Small intestine (tissue), 7 donors: ENCODE measurements around the gene USP5. TPM values are rescaled to one million over a fixed set of nuclear protein-coding genes. Genes with fewer than 3 reads are reported as not detected.

ENCODE experiments used
- DNase-seq, 2 donors: peaks; one replicate each; pipeline versions ENCODE4 v3.0.0 to v3.0.0-alpha.2; 2013
- FAIRE-seq: peaks from 2 replicates; lab custom pipeline; 2012; peaks lifted over from hg19 to GRCh38; lab: Jason Lieb, UNC
- H3K27ac ChIP-seq, 3 donors: one replicate each; pipeline ENCODE4 v1.5.1; 2013; ENCODE audit warnings: low read length in 2 of 3, mild to moderate bottlenecking in 2 of 3, control low read depth in 1 of 3, inconsistent platforms in 1 of 3, low read depth in 1 of 3, moderate library complexity in 1 of 3
- H3K27me3 ChIP-seq, 3 donors: one replicate each; pipeline ENCODE4 v1.6.1; 2013; ENCODE audit warnings: low read length in 3 of 3, inconsistent platforms in 1 of 3; ENCODE audit not compliant: control insufficient read depth in 3 of 3, insufficient read depth in 3 of 3
- H3K36me3 ChIP-seq, 3 donors: one replicate each; pipeline ENCODE4 v1.6.1; 2013; ENCODE audit warnings: low read length in 3 of 3, inconsistent platforms in 1 of 3, low read depth in 1 of 3, mild to moderate bottlenecking in 1 of 3, moderate library complexity in 1 of 3; ENCODE audit not compliant: control insufficient read depth in 3 of 3, insufficient read depth in 2 of 3
- H3K4me1 ChIP-seq, 3 donors: one replicate each; pipeline ENCODE4 v1.6.1; 2013; ENCODE audit warnings: low read length in 2 of 3, inconsistent platforms in 1 of 3, low read depth in 1 of 3, mild to moderate bottlenecking in 1 of 3, moderate library complexity in 1 of 3; ENCODE audit not compliant: control insufficient read depth in 3 of 3, insufficient read depth in 2 of 3
- H3K4me3 ChIP-seq, 3 donors: one replicate each; pipeline ENCODE4 v1.5.1; 2013; ENCODE audit warnings: low read length in 3 of 3, control low read depth in 1 of 3, inconsistent platforms in 1 of 3, low read depth in 1 of 3, mild to moderate bottlenecking in 1 of 3, moderate library complexity in 1 of 3
- H3K9me3 ChIP-seq, 2 donors: one replicate each; pipeline ENCODE4 v1.6.1; 2013; ENCODE audit warnings: low read depth in 1 of 2, low read length in 1 of 2; ENCODE audit not compliant: control insufficient read depth in 2 of 2, insufficient read depth in 1 of 2
- WGBS, 3 donors: extraction: QIAGEN DNeasy Blood & Tissue Kit; methylation state at CpG; one replicate each; pipeline ENCODE4 v1.1.7; 2013; 5-methylcytosine and 5-hydroxymethylcytosine counted together
- polyA plus RNA-seq, 4 donors: library from polyadenylated mRNA; stranded (reverse) in 3 of 4; unstranded in 1 of 4; fragments of 200-250 nt in 3 of 4; fragments of 120-200 nt in 1 of 4; gene quantifications; one replicate each; pipeline versions ENCODE4 v1.2.1 to v1.2.3, GENCODE V29; 2013
- donor health status: healthy with polysubstance abuse.
- donor health status: control.
- donor health status: control.
- donor health status: Bipolar disorder and iron deficiency.
- donor health status: healthy.

The USP5 gene
- polyA plus RNA-seq, 4 donors: 31.9 to 54.0 (median 39.2) TPM

GRCh38 chr12:6840761-6841515 lies 11.0 kb upstream of the USP5 start, which contains the start of gene GNB3:
Gene GNB3 (plus strand): TSS chr12:6840925. CDS start chr12:6841288, 363 bp downstream.
- H3K9me3 ChIP-seq: no peaks in the 10 kb centered on the region
- no peak for DNase-seq
- peaks cover 0 to 71% (median 0%) of the 10 kb centered on the region in 3 donors for H3K36me3 ChIP-seq
- peak within 1 kb of the TSS in 1 of 3 donors; percentile 23 for H3K27ac ChIP-seq
- no peak within 1 kb of the TSS for H3K4me3 ChIP-seq
- 54 to 65% (median 59%) methylated on average over 23 to 24 of the region's 24 CpGs for WGBS, 3 donors
- no peaks in the 10 kb centered on the region for H3K27me3 ChIP-seq
- peaks cover 0 to 28% (median 0%) of the 10 kb centered on the region in 3 donors for H3K4me1 ChIP-seq
- FAIRE-seq: no peak

- Histone ChIP-seq H3K36me3 (peaks cover 0 to 74% (median 0%) of the 10 kb centered on the region in 3 donors), H3K27me3 (no peaks in the 10 kb centered on the region), H3K4me1 (peaks cover 0 to 28% (median 0%) of the 10 kb centered on the region in 3 donors), H3K4me3 (no peak overlapping the region), H3K9me3 (no peaks in the 10 kb centered on the region), H3K27ac (no peak overlapping the region)
- DNase-seq (peak in 1 of 2 donors; percentile 61), FAIRE-seq (no peak)
- WGBS, 3 donors: 19 to 61% (median 37%) methylated on average over 4 of the region's 4 CpGs
Observed at GRCh38 chr12:6842075-6842474, 9.9 kb upstream of the USP5 start.

- Histone ChIP-seq H3K36me3 (peaks cover 0 to 73% (median 0%) of the 10 kb centered on the region in 3 donors), H3K27ac (no peak overlapping the region), H3K9me3 (no peaks in the 10 kb centered on the region), H3K27me3 (no peaks in the 10 kb centered on the region), H3K4me1 (peaks cover 0 to 24% (median 0%) of the 10 kb centered on the region in 3 donors), H3K4me3 (no peak overlapping the region)
- 57 to 74% (median 72%) methylated on average over 16 of the region's 16 CpGs for WGBS, 3 donors
- no peak for FAIRE-seq
- DNase-seq: peak in 1 of 2 donors; percentile 25
Observed at GRCh38 chr12:6843118-6843902, 8.6 kb upstream of the USP5 start.

GRCh38 chr12:6845395-6845794 lies 6.6 kb upstream of the USP5 start:
- Histone ChIP-seq H3K9me3 (no peaks in the 10 kb centered on the region), H3K4me3 (no peak overlapping the region), H3K27me3 (no peaks in the 10 kb centered on the region), H3K4me1 (peaks cover 0 to 32% (median 0%) of the 10 kb centered on the region in 3 donors), H3K27ac (no peak overlapping the region), H3K36me3 (peaks cover 0 to 74% (median 3%) of the 10 kb centered on the region in 3 donors)
- DNase-seq (no peak), FAIRE-seq (no peak)
- WGBS, 3 donors: 91 to 96% (median 91%) methylated on average over 17 of the region's 17 CpGs

- 88 to 91% (median 90%) methylated on average over 7 of the region's 7 CpGs for WGBS, 3 donors
- no peak for FAIRE-seq
Observed at GRCh38 chr12:6846316-6846869, 5.6 kb upstream of the USP5 start.

GRCh38 chr12:6847676-6848075 lies 4.3 kb upstream of the USP5 start:
- Histone ChIP-seq H3K27ac (no peak overlapping the region), H3K4me1 (peaks cover 0 to 22% (median 0%) of the 10 kb centered on the region in 3 donors), H3K9me3 (no peaks in the 10 kb centered on the region), H3K36me3 (peaks cover 0 to 68% (median 3%) of the 10 kb centered on the region in 3 donors), H3K27me3 (no peaks in the 10 kb centered on the region), H3K4me3 (no peak overlapping the region)
- 96 to 100% (median 96%) methylated on average over 2 of the region's 2 CpGs for WGBS, 3 donors
- DNase-seq (no peak), FAIRE-seq (no peak)

More at GRCh38 chr12:6846316-6846869, 5.6 kb upstream of the USP5 start:
- Histone ChIP-seq H3K4me3 (no peak overlapping the region), H3K4me1 (peaks cover 0 to 30% (median 0%) of the 10 kb centered on the region in 3 donors), H3K27ac (no peak overlapping the region), H3K9me3 (no peaks in the 10 kb centered on the region), H3K36me3 (peaks cover 0 to 71% (median 3%) of the 10 kb centered on the region in 3 donors), H3K27me3 (no peaks in the 10 kb centered on the region)
- no peak for DNase-seq

- Histone ChIP-seq H3K36me3 (peaks cover 0 to 59% (median 3%) of the 10 kb centered on the region in 3 donors), H3K4me1 (peaks cover 0 to 27% (median 5%) of the 10 kb centered on the region in 3 donors), H3K27ac (no peak overlapping the region), H3K4me3 (no peak overlapping the region), H3K9me3 (no peaks in the 10 kb centered on the region), H3K27me3 (no peaks in the 10 kb centered on the region)
- DNase-seq (no peak), FAIRE-seq (no peak)
- WGBS, 3 donors: 80 to 94% (median 82%) methylated on average over 2 of the region's 2 CpGs
Observed at GRCh38 chr12:6849427-6849826, 2.5 kb upstream of the USP5 start.
